Stimulated activated naive CD8-positive, alpha-beta T cell treated with anti-CD3 and anti-CD28 coated beads, Interleukin-15, Interleukin-2, amounts not matched to agents 100 U/mL and 50 U/mL, for 24 hours (primary cell): ENCODE measurements around the gene ATAD3C.
"Not testable (repeated sequence)": the region's sequence is repeated elsewhere in the genome, so short reads cannot be mapped to it uniquely, and the experiment has no call there.

Experiments used
- ATAC-seq: fragments of 150-1000 bp; cut with Tn5 transposase; one replicate; pipeline ENCODE4 v1.10.0; 2021
- DNase-seq: peaks from one replicate; pipeline ENCODE4 v3.0.0; 2021

ATAD3C gene

DNA sequence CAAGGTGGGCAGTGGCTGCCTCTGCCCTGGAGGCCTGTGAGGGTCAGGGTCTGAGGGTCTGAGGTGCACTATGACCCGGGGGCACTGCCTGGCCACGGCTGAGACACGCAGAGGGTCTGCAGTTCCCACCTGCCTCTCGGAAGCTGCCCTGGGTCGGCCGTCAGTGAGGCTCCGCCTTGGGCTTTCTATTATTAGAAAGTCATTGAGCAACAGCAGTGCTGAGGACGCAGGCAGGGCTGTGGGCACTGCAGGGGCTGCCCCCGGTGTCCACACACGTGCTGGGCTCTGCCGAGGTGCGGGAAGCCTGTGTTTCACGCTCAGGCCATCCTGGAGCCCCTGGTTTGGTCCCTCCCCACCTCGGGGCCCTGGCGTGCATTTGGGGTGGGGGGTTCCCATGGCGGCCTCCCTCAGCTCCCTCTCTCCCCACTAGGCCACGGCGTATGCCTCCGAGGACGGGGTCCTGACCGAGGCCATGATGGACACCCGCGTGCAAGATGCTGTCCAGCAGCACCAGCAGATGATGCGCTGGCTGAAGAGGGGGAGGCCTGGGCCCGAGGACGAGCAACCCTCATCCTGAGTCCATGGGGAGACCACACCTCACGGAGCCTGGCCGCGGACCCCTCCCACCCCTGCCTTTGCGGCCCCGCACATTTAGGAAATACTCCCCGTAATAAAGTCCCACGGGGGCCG lies 59.4 kb downstream of the ATAD3C start:
- DNase-seq, ATAC-seq: not testable (repeated sequence)

DNA sequence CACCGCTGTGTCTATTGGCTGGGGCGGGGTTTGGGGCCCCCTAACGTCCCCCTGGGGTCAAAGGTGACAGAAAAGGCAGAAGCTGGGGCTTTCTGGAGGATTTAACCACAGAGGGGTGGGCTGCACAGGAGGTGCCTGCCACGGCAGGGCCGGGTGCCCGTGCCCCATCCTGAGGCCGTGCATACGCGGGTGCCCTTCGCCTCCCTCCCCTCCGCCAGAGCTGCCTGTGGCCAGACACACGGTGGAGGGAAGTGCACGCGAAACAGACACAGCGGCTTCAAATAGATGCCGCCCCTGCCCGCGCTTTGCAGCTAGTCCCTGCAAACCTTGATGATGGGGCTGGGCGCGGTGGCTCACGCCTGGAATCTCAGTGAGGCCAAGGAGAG lies 60.0 kb downstream of the ATAD3C start:
- not testable (repeated sequence) for ATAC-seq, DNase-seq

DNA sequence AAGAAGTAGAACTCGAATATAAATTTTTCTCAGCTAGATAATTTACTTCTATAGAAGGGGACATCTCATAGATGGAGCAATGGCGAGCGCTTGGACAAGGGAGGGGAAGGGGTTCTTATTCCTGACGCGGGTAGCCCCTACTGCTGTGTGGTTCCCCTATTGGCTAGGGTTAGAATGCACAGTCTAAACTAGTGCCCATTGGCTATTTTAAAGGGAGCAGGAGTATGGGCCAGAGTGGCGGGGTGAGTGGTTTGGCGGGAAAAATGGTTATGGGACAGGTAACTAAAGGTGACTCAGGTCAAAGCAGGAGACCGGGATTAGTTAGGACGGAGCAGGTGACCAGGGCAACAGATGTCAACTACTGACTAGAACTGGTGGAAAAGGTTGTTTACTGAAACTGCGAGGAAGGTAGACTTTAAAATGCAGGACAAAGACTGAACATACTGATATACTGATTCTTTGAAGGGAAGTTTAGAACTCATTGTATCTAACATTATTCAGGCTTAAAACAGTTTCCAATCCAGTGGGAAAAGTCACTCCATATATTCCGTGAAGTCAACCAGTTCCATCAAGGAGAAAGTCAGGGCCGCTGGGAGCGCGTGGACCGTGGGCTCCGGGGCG lies 61.5 kb downstream of the ATAD3C start:
- no peak for ATAC-seq
- peak; percentile 30 for DNase-seq

DNA sequence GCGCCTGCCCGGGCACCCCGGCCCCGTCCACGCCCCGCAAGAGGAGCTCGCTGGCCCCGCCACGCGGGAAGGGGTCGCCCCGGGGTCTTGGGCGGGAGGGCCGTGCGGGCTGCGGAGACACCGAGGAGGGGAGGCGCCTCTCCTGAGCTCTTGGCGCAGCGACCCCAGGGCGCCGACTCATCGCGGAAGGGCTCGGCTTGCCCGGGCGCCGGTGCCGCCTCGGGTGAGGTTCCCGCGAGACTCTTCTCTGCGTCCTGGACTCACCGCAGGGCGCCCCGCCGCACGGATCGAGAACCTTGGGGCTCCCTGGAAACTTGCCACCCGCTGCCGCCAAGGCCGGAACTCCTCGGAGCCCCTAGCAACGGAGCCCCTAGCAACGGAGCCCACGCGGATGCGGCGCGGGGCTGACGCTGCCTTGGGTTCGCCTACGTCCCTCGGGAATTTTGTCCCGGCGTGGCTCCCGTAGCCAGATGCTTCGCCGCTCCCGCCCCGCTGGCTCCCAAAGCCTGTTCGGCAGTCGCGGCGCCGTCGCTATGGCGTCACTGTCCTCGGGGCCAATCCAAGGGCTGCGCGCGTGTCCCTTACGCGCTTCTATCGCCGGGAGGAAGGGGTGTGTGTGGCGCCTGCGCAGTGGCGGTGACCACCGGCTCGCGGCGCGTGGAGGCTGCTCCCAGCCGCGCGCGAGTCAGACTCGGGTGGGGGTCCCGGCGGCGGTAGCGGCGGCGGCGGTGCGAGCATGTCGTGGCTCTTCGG lies 62.2 kb downstream of the ATAD3C start, which contains the start of gene ATAD3A:
Gene ATAD3A (plus strand): TSS at position 630 of the 753 bp plus-strand sequence. CDS start 107 bp downstream, at position 737.
- DNase-seq (peak; percentile 98), ATAC-seq (peak; percentile 95)

DNA sequence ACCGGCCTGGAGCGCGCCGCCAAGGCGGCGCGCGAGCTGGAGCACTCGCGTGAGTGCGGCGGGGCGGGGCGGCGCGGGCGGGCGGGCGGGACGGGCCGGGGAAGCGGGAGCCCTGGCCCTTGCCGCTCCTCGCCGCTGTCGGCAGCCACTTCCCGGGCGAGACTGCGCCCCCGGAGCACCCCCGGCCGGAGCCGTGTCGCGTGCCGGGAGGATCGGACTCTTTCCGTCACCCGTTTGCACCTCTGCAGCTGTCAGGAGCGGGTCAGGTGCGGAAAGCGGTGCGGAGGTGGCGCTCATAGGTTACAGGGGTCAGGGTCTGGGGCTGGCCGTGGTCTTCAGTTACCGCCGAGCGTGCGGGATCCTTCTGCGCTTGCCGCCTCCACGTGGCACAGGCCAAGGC lies 62.9 kb downstream of the ATAD3C start:
- peak; percentile 22 for DNase-seq

DNA sequence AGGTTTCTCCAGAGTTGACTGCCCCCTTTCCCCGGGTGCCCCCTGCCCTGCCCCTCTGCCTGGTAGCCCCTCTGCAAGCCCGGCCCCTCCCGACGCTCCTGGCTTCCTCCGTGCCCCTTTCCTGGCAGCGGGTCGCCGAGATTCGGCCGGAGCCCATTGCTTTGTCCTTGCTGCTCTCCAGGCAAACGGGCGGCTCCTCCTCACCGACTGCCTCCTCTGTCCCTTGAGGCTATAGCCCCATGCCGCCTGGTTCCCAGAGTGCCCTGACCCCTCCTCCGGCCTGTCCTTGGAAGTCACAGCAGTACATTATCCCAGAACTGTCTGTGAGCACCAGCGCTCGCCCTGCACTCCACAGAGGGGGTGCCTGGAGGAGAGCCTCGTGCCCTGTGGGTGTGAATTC lies 64.2 kb downstream of the ATAD3C start:
- not testable (repeated sequence) for ATAC-seq, DNase-seq

More for the DNA sequence above, 62.9 kb downstream of the ATAD3C start:
- not testable (repeated sequence) for ATAC-seq

DNA sequence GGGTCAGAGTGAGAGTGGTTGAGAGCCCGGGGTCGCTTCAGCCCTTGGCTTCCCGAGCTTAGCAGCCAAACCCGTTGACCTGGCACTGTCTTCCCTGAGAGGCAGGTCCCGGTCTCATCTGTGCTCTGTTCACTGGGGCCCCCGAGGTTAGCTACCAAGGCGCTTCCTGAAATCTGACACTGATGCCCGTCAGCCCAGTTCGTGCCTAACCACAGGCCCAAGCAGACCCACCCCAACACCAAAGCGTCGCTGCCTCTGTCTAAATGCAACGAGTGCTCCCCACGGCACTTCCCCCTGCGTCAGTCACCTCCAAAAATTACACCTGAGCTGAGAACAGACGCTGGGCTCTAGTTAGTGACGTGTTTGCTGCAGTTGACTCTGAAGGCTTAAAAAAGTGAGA lies 64.9 kb downstream of the ATAD3C start:
- ATAC-seq, DNase-seq: not testable (repeated sequence)

DNA sequence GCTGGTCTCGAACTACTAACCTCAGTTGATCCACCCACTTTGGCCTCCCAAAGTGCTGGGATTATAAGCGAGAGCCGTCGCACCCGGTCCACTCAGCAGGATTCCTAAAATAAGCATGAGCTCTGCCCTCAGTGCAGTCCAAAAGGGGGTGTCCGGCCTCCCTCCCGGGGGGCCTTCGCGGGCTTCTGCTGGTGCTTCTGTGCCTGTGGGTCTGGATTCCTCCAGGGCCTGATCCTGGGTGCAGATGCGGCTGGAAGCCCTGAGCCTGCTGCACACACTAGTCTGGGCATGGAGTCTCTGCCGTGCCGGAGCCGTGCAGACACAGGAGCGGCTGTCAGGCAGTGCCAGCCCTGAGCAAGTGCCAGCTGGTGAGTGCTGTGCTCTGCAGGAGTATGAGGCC lies 67.4 kb downstream of the ATAD3C start:
- ATAC-seq, DNase-seq: not testable (repeated sequence)

DNA sequence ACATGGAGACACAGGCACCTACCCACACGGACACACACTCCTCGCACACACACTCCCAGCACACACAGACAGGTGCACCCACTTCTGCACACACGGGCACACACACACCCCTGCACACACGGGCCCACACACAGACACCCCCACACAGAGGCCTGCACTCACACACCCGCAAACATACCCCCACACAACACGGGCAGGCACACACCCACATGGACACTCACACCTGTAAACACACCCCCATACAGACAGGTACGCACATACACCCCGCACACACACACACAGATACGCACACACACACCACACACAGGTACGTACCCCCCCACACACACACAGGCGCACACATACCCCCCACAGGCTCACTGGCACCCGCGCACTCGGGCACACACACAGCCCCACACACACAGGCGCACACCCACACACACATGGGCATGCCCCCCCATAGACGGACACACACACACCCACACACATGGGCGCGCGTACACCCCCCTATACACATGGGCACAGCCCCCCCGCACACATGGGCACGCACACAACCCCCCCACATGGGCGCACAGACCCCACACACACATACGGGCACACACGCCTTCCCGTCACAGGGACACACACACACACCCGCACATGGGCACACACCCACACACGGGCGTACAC lies 68.6 kb downstream of the ATAD3C start:
- ATAC-seq (no peak), DNase-seq (no peak)

DNA sequence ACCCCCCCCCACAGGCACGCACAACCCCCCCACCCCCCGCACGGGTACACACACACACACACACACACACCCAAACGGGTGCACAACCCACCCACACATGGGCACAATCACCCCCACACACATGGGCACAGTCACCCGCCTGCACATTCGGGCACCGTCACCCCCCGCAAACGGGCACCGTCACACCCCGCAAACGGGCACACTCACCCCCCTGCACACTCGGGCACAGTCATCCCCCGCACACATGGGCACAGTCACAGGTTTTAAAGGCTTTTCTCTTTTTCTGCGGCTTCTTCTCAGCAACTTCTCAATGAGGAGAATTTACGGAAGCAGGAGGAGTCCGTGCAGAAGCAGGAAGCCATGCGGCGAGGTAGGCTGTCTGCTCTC lies 69.1 kb downstream of the ATAD3C start:
- DNase-seq, ATAC-seq: not testable (repeated sequence)
